ENCODE data around the gene NFIB.

DNA sequence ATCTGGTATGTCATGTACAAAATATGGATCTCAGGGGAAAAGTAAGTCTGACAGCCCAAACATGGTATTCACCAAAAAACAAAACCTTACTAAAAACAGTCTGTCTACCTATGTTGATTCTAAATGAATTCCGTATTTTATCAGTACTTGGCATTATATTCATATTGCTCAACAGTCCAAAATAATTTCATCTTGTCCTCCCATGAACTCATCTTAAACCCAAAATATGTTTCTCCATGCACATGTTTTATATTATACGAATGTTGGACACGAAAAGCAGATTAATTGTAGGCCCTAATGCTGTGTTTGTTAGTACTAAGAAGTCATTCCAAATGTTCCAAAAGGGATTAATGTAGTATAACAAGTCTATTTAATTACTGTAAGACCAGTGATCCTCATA is 20.1 kb downstream of the NFIB start:
- no peak for TF ChIP-seq EZH2 (IDR thresholded peaks at IDR 0.05; ENCODE audit: insufficient read depth, low read length)
- TF ChIP-seq, protein P1, sequence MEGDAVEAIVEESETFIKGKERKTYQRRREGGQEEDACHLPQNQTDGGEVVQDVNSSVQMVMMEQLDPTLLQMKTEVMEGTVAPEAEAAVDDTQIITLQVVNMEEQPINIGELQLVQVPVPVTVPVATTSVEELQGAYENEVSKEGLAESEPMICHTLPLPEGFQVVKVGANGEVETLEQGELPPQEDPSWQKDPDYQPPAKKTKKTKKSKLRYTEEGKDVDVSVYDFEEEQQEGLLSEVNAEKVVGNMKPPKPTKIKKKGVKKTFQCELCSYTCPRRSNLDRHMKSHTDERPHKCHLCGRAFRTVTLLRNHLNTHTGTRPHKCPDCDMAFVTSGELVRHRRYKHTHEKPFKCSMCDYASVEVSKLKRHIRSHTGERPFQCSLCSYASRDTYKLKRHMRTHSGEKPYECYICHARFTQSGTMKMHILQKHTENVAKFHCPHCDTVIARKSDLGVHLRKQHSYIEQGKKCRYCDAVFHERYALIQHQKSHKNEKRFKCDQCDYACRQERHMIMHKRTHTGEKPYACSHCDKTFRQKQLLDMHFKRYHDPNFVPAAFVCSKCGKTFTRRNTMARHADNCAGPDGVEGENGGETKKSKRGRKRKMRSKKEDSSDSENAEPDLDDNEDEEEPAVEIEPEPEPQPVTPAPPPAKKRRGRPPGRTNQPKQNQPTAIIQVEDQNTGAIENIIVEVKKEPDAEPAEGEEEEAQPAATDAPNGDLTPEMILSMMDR (IDR thresholded peaks at IDR 0.05; ENCODE audit: insufficient read depth, low read depth, low read length), result no peak
